SK-N-SH (cell line): ENCODE results near the gene PMS2. TPM values are rescaled to one million over a fixed set of nuclear protein-coding genes. Genes with fewer than 3 reads are reported as not detected.

Experiments
- CTCF ChIA-PET: fragments of 300-600, 350-600 bp; formaldehyde crosslinking; extraction: SDS; loops from one replicate; lab custom pipeline; 2021; lab: Yijun Ruan, JAX
- POLR2A ChIA-PET: fragments of 350-600 bp; sonication (Branson Sonifier 250); formaldehyde crosslinking; extraction: SDS; loops from one replicate; lab custom pipeline; 2020; ENCODE audit warnings: antibody characterized with exemption, inconsistent platforms; lab: Yijun Ruan, JAX
- DNase-seq: peaks from one replicate; pipeline ENCODE4 v3.0.0; 2012
- H2AFZ ChIP-seq: fragments of 200-600 bp; sonication (generic); 2 replicates; pipeline ENCODE4 v1.8.1; 2016; ENCODE audit warnings: antibody characterized with exemption, mild to moderate bottlenecking, low read depth
- H3F3A ChIP-seq: fragments of 200-600 bp; sonication (generic); replicated peaks from 2 replicates; pipeline ENCODE3; 2016; ENCODE audit warnings: antibody characterized with exemption, mild to moderate bottlenecking; ENCODE audit not compliant: insufficient read depth
- H3K27ac ChIP-seq, 2 experiments: fragments of 200-500 bp in 1 of 2; fragments of 200-600 bp in 1 of 2; sonication (Bioruptor generic) in 1 of 2; sonication (generic), shearing (Covaris generic) in 1 of 2; 2 replicates each; pipeline versions ENCODE4 v1.5.1 to v1.6.1; 2014 to 2016; ENCODE audit warnings: low read depth in 2 of 2, inconsistent platforms in 1 of 2, low read length in 1 of 2, mild to moderate bottlenecking in 1 of 2, mixed read lengths in 1 of 2
- H3K27me3 ChIP-seq: fragments of 200-600 bp; sonication (generic), shearing (Covaris generic); 2 replicates; pipeline ENCODE4 v1.6.1; 2016; ENCODE audit warnings: mixed run types; ENCODE audit not compliant: insufficient read depth
- H3K36me3 ChIP-seq, 2 experiments: fragments of 200-500 bp in 1 of 2; fragments of 200-600 bp in 1 of 2; sonication (Bioruptor generic) in 1 of 2; sonication (generic) in 1 of 2; replicated peaks in 1 of 2; 2 replicates each; pipeline versions ENCODE3 to v1.5.1; 2014 to 2016; ENCODE audit warnings: low read length in 1 of 2, mild to moderate bottlenecking in 1 of 2; ENCODE audit not compliant: insufficient read depth in 2 of 2, control insufficient read depth in 1 of 2
- H3K4me1 ChIP-seq, 2 experiments: fragments of 200-500 bp in 1 of 2; fragments of 200-600 bp in 1 of 2; sonication (Bioruptor generic) in 1 of 2; sonication (generic), shearing (Covaris generic) in 1 of 2; 2 replicates each; pipeline versions ENCODE4 v1.5.1 to v1.6.1; 2014 to 2016; ENCODE audit warnings: low read depth in 1 of 2, low read length in 1 of 2, mixed run types in 1 of 2; ENCODE audit not compliant: insufficient read depth in 2 of 2, control insufficient read depth in 1 of 2
- H3K4me2 ChIP-seq: fragments of 200-600 bp; sonication (generic), shearing (Covaris generic); 2 replicates; pipeline ENCODE4 v1.6.1; 2017; ENCODE audit warnings: mixed run types
- H3K4me3 ChIP-seq, 2 experiments: fragments of 200-500 bp in 1 of 2; fragments of 200-600 bp in 1 of 2; sonication (Bioruptor generic) in 1 of 2; sonication (generic), shearing (Covaris generic) in 1 of 2; 2 replicates each; pipeline versions ENCODE4 v1.5.1 to v1.8.1; 2014 to 2016; ENCODE audit warnings: low read depth in 2 of 2, inconsistent platforms in 1 of 2, low read length in 1 of 2, mild to moderate bottlenecking in 1 of 2, mixed read lengths in 1 of 2, moderate library complexity in 1 of 2
- H3K79me2 ChIP-seq: fragments of 200-600 bp; sonication (generic); 2 replicates; pipeline ENCODE4 v1.8.1; 2017; ENCODE audit warnings: mild to moderate bottlenecking; ENCODE audit not compliant: insufficient read depth
- H3K9ac ChIP-seq: fragments of 200-600 bp; sonication (generic); 2 replicates; pipeline ENCODE4 v1.6.1; 2017; ENCODE audit warnings: mixed run types
- H3K9me2 ChIP-seq: fragments of 200-600 bp; sonication (generic); 2 replicates; pipeline ENCODE4 v1.6.1; 2017; ENCODE audit warnings: mixed run types
- H3K9me3 ChIP-seq: fragments of 200-600 bp; sonication (generic); 2 replicates; pipeline ENCODE4 v1.6.1; 2017; ENCODE audit warnings: mixed run types, mild to moderate bottlenecking, moderate library complexity
- H4K20me1 ChIP-seq: fragments of 200-600 bp; sonication (generic); 2 replicates; pipeline ENCODE4 v1.6.1; 2017; ENCODE audit warnings: mild to moderate bottlenecking, mixed run types; ENCODE audit not compliant: insufficient read depth
- ELF1 ChIP-seq: IDR thresholded peaks from 2 replicates; pipeline ENCODE4 v1.4.0; 2012
- EP300 ChIP-seq, 2 experiments: IDR thresholded peaks; 2 replicates each; pipeline versions ENCODE4 v1.4.0 to v1.6.1; 2012; ENCODE audit warnings: borderline replicate concordance in 1 of 2, low read depth in 1 of 2, low read length in 1 of 2
- FOXJ3 ChIP-seq: sonication (generic); formaldehyde crosslinking; IDR thresholded peaks from 2 replicates; pipeline ENCODE4 v1.5.1; 2020; ENCODE audit warnings: mild to moderate bottlenecking, missing genetic modification reagents
- FOXM1 ChIP-seq: IDR thresholded peaks from 2 replicates; pipeline ENCODE4 v1.4.0; 2012; ENCODE audit warnings: low read depth, mild to moderate bottlenecking
- GABPA ChIP-seq: IDR thresholded peaks from 2 replicates; pipeline ENCODE4 v1.4.0; 2012; ENCODE audit warnings: low read depth, mild to moderate bottlenecking
- JUND ChIP-seq: IDR thresholded peaks from 2 replicates; pipeline ENCODE4 v1.4.0; 2012
- MEF2A ChIP-seq: IDR thresholded peaks from 2 replicates; pipeline ENCODE4 v1.4.0; 2012; ENCODE audit warnings: low read depth, borderline replicate concordance
- MXI1 ChIP-seq: IDR thresholded peaks from 2 replicates; pipeline ENCODE4 v1.6.1; 2012; ENCODE audit warnings: mild to moderate bottlenecking, low read depth, low read length, improper control_type of control experiment
- NFIC ChIP-seq: IDR thresholded peaks from 2 replicates; pipeline ENCODE4 v1.4.0; 2012; ENCODE audit warnings: borderline replicate concordance
- NRF1 ChIP-seq: IDR thresholded peaks from 2 replicates; pipeline ENCODE4 v1.6.1; 2012; ENCODE audit warnings: low read depth, mild to moderate bottlenecking, low read length
- POLR2AphosphoS5 ChIP-seq: IDR thresholded peaks from 2 replicates; pipeline ENCODE4 v1.6.1; 2012; ENCODE audit warnings: low read depth, low read length
- RAD21 ChIP-seq: IDR thresholded peaks from 2 replicates; pipeline ENCODE4 v1.6.1; 2012; ENCODE audit warnings: mild to moderate bottlenecking, low read length
- RXRA ChIP-seq: IDR thresholded peaks from 2 replicates; pipeline ENCODE4 v1.4.0; 2012; ENCODE audit warnings: low read depth, mild to moderate bottlenecking, borderline replicate concordance
- SIN3A ChIP-seq: IDR thresholded peaks from 2 replicates; pipeline ENCODE4 v1.6.1; 2012; ENCODE audit warnings: low read depth, mild to moderate bottlenecking, low read length, moderate library complexity, borderline replicate concordance
- TAF1 ChIP-seq: IDR thresholded peaks from 2 replicates; pipeline ENCODE4 v1.6.1; 2012; ENCODE audit warnings: low read depth, mild to moderate bottlenecking, low read length, moderate library complexity, borderline replicate concordance
- TCF12 ChIP-seq: IDR thresholded peaks from 2 replicates; pipeline ENCODE4 v1.4.0; 2012
- TEAD4 ChIP-seq: IDR thresholded peaks from 2 replicates; pipeline ENCODE4 v1.4.0; 2012; ENCODE audit warnings: mild to moderate bottlenecking, borderline replicate concordance; ENCODE audit not compliant: insufficient read depth
- WGBS: methylation state at CpG from one replicate; pipeline ENCODE4 v1.1.6; 2017; ENCODE audit warnings: low lambda C conversion rate; 5-methylcytosine and 5-hydroxymethylcytosine counted together
- polyA plus RNA-seq, 3 experiments: library from polyadenylated mRNA; depleted of rRNA; stranded (reverse); fragments of >200 nt; gene quantifications; 2 replicates each; pipeline ENCODE4 v1.2.3, GENCODE V29; 2012
- TF ChIP-seq, protein P1 (sequence below): IDR thresholded peaks from 2 replicates; pipeline ENCODE4; 2012
- TF ChIP-seq, protein P2 (sequence below): IDR thresholded peaks from 2 replicates; pipeline ENCODE4 v1.4.0; 2012; ENCODE audit warnings: low read depth, borderline replicate concordance

Gene PMS2
- polyA plus RNA-seq, 1 of the 3 experiments (the other 2 are of a cell fraction) = 9.6 TPM

DNA sequence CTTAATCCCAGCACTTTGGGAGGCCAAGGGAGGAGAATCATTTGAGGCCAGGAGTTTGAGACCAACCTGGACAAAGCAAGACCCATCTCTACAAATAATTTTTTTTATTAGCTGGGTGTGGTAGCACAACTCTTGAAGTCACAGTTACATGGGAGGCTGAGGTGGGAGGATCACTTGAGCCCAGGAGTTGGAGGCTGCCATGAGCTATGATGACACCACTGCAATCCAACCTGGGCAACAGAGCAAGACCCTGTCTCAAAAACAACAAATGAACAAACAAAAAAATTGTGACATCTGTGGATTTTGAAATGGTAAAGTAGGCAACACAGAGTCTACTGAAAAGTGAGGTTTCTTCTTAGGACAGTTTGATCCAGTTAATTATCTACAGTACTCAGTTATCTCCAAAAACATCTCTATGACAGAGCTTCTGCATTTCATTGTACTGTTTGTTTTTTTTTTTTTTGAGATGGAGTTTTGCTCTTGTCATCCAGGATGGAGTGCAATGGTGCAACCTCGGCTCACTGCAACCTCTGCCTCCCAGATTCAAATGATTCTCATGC lies 19.0 kb upstream of the PMS2 start:
- no peaks in the 10 kb centered on the region for H4K20me1 ChIP-seq
- 91% methylated on average over 1 of the region's 1 CpG for whole genome bisulfite sequencing
- CTCF ChIA-PET = interaction anchor here (0.6 to 2.4 kb wide), 6 partner anchors 9 to 148 kb away, joined by 3 to 8 read pairs (median 4); no protein-coding TSS in a partner anchor
- no peak overlapping the region for H3K9ac ChIP-seq
- no peak overlapping the region for H2AFZ ChIP-seq
- H3K4me1 ChIP-seq = no peaks in the 10 kb centered on the region; a peak in 1 of 4 replicates
- H3K9me2 ChIP-seq = no peaks in the 10 kb centered on the region
- POLR2A ChIA-PET = no interaction called here
- no peaks in the 10 kb centered on the region for H3K27me3 ChIP-seq
- no peak overlapping the region for H3K27ac ChIP-seq
- no peak overlapping the region for H3K4me3 ChIP-seq
- peaks cover 65 to 69% of the 10 kb centered on the region in 2 experiments for H3K36me3 ChIP-seq
- TF ChIP-seq, protein P1, sequence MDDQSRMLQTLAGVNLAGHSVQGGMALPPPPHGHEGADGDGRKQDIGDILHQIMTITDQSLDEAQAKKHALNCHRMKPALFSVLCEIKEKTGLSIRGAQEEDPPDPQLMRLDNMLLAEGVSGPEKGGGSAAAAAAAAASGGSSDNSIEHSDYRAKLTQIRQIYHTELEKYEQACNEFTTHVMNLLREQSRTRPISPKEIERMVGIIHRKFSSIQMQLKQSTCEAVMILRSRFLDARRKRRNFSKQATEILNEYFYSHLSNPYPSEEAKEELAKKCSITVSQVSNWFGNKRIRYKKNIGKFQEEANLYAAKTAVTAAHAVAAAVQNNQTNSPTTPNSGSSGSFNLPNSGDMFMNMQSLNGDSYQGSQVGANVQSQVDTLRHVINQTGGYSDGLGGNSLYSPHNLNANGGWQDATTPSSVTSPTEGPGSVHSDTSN = no peak
- TF ChIP-seq TEAD4 (no peak), RAD21 (no peak), ELF1 (no peak), NRF1 (no peak), TAF1 (no peak), MXI1 (no peak), NFIC (no peak), MEF2A (no peak), JUND (no peak), RXRA (no peak), FOXM1 (no peak), POLR2AphosphoS5 (no peak), EP300 (IDR thresholded peaks at IDR 0.05; ENCODE audit: borderline replicate concordance in 1 of 2, low read depth in 1 of 2, low read length in 1 of 2) (no peak), SIN3A (no peak), GABPA (no peak), FOXJ3 (CRISPR knock-in tag) (no peak), TCF12 (no peak)
- TF ChIP-seq, protein P2, sequence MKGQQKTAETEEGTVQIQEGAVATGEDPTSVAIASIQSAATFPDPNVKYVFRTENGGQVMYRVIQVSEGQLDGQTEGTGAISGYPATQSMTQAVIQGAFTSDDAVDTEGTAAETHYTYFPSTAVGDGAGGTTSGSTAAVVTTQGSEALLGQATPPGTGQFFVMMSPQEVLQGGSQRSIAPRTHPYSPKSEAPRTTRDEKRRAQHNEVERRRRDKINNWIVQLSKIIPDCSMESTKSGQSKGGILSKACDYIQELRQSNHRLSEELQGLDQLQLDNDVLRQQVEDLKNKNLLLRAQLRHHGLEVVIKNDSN = no peak
- H3K4me2 ChIP-seq = no peak overlapping the region
- DNase-seq = no peak
- peaks cover 15% of the 10 kb centered on the region for H3F3A ChIP-seq
- no peaks in the 10 kb centered on the region for H3K9me3 ChIP-seq
- peaks cover 20% of the 10 kb centered on the region for H3K79me2 ChIP-seq
